GM19193 (cell line): ENCODE results near the gene AMACR.

Experiments
- POLR2A ChIP-seq: IDR thresholded peaks from 4 replicates; pipeline ENCODE4 v1.6.1; 2011; ENCODE audit not compliant: insufficient read depth, insufficient read length; ENCODE audit errors: extremely low read depth

The AMACR gene

DNA sequence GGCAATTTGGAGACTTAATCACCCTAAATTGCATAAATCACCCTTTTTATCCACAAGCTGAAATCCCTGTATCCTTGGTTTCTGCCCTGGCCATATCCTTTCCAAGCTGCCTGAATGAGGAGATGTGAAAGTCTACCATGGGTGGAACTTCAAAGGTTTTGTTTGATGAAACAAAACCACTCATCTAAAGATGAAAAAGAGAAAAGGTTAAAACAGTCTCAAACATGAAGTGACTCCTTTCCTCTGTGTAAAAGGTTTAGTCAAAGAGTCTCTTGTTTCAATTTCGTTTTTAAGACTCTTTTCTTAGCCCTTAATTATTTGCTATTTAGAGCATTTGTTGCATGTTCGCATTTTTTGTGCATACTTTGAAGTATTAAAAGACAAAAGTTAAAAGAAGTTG lies 34.6 kb downstream of the AMACR start:
- no peak for TF ChIP-seq POLR2A

DNA sequence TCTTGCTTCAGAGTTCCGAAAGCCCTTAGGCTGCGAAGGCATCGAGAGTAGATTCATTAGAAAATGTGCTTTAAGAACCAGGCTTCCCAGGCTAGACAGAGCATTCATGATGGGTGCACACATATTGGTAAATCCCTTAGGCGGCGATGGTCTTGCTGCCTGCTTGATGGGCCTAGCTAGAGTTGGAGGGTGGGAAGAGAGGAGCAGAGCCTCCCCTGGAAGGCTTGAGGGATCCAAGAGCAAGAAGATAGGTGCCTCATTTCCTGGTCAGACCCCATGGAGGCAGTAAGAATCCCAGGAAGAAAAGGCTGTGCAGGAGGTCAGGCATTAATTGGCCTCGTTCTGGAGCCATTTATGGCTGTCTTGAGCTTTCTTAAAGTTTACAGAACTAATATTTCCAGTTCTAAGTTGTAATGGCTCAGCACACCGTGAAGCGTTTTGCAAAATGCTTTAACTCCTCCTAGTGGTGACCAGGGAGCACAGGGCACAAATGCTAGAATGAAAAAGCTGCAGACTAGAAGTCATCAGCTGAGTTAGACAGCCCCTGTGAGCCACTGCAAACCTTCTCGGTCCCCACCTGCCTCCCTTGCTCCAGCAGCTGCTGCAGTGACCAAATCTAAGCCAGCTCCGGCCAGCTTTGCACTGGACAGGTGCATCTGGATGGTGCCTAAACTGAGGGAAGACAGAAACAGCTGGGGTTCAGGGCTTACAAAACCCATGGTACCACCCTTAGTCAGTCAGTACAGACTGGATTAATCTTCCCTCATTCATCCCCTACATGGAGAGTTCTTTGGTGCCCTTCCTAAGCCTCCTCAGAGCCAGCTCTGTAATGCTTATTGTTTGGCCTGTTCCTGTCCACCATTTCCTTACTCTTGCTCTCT lies 38.0 kb downstream of the AMACR start:
- no peak for TF ChIP-seq POLR2A

DNA sequence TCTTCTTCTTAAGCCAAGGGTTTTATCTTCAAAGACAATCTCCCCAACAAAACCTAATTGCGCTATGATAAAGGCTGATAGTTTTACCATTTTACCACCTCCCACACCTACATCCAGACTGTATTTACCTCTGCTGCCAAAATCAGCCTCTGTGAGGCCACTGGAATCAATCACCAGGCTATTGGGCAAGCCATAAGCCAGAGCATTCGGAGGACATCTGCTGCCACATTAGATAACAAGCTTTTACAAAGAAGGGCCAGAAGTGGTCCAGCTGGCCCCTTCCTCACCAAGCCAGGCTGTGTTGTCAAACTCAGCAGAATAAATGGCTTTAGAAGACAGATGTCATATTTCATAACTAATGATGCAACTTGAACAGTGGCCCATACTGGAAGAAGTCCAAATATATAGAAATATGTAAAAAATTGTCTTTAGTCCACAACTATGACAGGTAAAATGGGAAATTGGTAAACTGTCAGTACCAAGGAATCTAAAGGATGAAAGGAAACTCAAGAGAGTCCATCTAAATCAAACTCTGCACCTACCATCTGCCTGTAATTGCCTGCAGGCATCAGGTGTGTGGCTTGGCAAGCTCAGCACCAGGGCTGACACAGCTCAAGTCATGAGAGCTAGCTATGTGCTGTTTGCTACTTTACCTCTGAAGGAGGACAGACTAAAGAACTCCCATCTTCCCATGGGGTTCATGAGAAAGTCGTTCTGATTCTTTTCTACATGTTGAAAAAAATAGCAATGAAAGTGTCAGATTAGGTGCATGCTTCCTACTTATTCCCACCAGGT lies 39.4 kb downstream of the AMACR start:
- TF ChIP-seq POLR2A, result no peak

DNA sequence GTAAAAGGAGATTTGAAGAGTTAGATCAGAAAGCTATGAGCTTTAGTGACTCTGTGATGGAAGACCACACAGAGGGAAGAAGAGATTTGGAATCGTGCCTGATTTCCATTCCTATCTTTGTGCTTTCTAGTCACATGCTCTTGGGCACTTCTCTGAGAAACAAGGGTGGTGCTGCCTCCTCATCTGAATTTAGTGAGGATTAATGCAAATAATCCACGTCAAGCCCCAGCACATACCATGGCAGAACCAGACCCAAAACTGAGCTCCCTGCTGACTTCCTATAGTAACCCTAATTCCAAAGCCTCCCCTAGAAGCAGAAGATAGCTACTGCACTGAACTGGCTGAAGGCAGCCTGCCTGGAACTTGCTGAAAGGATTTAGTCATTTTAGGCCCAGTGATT lies 41.0 kb downstream of the AMACR start:
- TF ChIP-seq POLR2A, result no peak

DNA sequence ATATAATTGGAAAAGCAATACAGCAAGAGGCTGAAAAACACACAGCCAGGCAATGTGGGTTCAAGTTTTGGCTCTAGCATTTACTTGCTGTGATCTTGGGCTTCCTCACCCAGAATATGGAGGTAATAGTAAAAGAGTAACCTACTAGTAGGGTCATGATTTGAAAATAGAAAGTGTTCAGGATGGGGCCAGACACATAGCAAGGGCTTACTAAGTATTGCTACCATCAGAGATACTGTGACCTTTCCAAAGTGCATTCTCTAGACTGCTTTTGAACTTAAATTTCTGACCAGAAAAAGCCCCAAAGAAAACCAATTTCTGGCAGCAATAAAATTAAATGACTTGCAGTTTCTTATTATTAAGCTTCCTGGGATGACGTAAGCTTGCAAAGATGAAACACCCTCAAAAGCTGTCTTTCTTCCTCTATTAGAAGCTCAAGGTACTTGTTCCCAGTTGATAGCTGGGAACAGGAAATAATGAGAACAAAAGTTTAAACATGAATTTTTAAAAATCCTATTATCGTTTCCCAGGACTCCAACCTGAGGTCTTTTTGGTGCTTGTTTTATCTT lies 43.6 kb downstream of the AMACR start:
- TF ChIP-seq POLR2A, result no peak

DNA sequence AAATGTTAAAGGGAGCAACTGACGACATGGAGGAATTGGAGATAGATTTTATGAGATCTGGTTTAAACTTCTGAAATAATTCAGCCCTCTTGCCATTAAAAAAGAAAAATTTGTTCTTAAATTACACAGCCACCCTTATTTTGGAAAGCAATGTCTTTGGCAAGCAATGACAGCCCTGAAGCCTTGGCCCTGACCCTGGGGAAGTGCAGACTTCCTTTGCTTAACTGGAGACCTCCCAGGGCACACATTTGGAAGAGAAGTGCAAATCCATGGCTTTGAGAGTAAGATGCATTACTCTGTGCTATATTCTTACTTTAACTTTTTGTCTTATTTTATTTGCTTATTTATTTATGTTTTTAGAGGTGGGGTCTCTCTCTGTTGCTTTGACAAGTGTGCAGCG lies 49.7 kb downstream of the AMACR start:
- no peak for TF ChIP-seq POLR2A

DNA sequence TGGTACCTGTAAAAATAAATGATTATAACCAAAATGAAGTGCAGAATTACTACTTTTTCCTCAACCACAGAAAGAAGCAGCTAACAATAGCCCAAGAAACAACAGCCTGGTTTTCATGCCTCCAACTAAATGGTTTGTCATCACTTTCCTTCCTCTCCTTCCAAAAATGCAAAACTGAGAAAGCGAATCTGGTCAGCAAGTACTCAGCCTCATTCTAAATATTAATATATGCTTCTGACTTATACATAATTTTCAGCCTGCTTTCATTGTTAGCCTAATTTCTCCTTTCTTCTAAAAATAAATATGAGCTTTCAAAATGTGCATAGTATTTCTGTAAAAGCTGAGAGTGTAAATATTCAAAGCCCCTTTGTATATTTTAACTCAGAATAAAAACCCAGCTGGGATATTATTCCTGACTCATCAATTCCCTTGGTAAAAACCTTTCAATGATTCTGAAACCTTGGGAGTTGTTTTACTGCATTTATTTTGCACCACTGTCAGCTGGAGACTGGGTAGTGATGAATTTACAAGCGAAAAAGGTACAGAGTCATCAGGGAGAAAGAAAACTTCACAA lies 50.2 kb downstream of the AMACR start:
- TF ChIP-seq POLR2A, result no peak

DNA sequence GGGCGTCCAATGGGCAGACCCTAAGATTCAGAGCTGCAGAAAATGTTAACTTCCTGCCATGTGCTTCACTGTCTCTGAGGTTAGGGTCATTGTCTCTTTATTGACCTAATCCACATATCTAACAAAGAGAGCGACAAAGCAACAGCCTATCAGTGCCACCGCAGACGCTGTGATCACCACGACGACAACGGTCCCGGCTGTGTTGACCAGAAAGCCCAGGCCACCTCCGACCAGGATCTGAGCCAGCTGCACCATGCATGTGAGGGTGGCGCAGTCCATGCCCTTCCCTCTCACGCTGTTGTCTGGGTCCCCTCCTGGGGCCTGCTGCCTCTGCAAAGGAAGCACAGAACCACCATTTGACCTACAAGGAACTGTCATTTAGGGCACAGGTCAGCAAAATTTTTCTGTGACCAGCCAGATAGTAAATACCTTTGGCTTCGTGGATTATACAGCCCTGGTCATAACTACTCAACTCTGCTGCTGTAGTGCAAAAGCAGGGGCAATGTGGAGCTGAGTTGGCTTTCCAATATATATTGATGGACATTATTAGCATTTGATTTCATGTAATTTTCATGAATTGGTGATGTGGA lies 63.2 kb downstream of the AMACR start:
- TF ChIP-seq POLR2A, result no peak

DNA sequence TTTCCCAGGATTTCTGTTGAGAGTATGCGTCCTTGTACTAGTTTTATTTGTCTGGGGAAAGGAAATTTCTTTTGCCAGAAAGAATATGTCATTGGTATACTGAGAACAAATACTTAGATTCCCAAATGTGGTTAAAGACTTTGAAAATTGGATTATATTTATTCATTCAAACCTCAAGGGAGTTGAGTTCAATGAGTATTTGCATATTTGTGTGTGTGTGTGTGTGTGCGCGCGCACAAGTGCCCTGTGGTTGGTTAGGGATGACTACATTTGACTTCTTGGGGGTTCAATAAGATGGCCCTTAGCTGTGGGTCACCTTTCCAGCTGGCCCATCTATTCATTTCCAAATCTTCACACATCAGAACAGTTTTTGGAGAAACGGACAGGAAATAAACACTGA lies 66.8 kb downstream of the AMACR start:
- TF ChIP-seq POLR2A, result no peak

DNA sequence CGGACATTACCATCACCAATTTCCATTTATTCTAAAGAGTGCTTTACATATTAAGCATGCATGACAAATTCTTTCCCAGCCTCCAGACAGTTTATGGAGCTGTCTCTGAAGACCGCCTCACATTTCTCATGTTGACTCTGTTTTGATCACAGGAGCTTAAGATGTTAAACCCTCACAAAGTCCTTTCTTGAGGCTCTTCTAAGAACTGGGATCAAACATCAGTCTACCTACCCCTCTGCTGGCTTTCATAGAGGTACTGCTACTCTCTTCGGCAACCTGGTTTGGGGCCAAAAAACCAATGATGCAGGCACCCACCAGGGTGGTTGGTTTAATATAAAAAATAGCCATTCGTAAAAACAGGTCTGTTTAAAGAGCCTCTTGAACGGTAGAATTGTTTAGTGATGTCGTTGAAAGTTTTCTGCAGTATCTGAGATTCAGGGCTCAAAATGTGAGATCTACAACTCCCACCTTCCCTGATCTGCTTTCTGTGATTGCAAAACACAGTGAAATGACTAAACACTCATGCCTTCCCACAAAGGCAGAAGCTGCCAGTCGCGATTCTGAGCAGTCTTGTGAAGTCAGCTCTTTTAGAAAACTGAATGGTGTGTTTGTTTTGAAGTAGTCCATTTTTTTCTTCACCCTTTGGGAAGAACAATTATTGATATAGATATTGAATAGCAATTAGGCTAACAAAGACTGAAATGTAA lies 68.1 kb downstream of the AMACR start:
- no peak for TF ChIP-seq POLR2A

DNA sequence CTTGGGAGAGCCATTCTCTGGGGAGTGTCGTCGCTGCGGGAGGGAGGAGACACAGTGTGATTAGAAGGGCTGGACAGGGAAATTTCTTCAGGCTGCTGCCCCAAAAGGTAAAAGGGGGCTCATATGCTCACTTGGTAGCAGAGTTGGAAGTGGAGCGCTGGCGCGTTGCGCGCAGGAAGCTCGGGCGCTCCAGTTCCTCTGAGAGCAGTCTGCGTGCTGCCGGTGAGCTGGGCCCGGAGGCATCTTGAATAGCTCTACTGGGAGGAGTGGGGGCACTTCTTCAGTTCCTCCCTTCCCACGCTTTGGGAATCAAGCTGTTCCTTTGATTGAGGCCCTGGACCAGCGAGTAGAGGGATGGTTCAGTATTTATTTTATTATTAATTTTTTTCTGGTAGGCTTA lies 69.0 kb downstream of the AMACR start:
- TF ChIP-seq POLR2A, result no peak

DNA sequence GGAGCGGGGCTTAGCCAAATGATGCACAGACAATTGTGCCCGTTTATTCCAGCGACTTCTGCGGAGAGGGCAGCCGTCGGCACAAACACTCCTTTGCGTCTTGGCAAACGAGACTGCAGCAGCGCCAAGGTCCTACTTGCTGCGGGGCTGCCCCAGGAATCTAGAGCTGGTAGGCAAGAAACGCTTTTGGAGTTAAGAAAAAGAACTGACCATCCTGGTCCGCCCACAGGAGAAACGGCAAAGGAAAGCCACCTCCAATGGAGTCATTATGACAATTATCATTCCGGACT lies 69.4 kb downstream of the AMACR start:
- no peak for TF ChIP-seq POLR2A

DNA sequence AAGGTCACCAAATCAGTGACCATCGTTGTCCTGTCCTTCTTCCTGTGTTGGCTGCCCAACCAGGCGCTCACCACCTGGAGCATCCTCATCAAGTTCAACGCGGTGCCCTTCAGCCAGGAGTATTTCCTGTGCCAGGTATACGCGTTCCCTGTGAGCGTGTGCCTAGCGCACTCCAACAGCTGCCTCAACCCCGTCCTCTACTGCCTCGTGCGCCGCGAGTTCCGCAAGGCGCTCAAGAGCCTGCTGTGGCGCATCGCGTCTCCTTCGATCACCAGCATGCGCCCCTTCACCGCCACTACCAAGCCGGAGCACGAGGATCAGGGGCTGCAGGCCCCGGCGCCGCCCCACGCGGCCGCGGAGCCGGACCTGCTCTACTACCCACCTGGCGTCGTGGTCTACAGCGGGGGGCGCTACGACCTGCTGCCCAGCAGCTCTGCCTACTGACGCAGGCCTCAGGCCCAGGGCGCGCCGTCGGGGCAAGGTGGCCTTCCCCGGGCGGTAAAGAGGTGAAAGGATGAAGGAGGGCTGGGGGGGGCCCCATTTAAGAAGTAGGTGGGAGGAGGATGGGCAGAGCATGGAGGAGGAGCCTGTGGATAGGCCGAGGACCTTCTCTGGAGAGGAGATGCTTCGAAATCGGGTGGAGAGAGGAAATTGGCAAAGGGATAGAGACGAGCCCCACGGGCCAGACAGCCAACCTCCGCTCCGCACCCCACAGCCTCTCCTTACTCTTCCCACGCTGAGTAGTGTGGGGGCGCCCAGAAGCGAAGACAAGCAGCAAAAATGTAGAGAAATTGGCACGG lies 69.9 kb downstream of the AMACR start:
- TF ChIP-seq POLR2A, result no peak
